Mesodermal cell (in vitro differentiated cells): Measurements from ENCODE around the gene TNP2.

Experiments
- H3K27ac ChIP-seq: 2 replicates; pipeline ENCODE4 v1.7.0; 2013; ENCODE audit warnings: mild to moderate bottlenecking, low read depth, low read length, moderate library complexity; ENCODE audit not compliant: severe bottlenecking
- H3K36me3 ChIP-seq: 2 replicates; pipeline ENCODE4 v1.7.1; 2013; ENCODE audit warnings: mild to moderate bottlenecking, low read length, moderate library complexity; ENCODE audit not compliant: control insufficient read depth, insufficient read depth
- H3K4me1 ChIP-seq: one replicate; pipeline ENCODE4 v1.7.1; 2013; ENCODE audit warnings: mild to moderate bottlenecking, low read length; ENCODE audit not compliant: insufficient read depth, control insufficient read depth, poor library complexity, severe bottlenecking
- H3K4me3 ChIP-seq: 2 replicates; pipeline ENCODE4 v1.7.0; 2013; ENCODE audit warnings: low read length, control low read depth, mild to moderate bottlenecking; ENCODE audit not compliant: insufficient read depth, poor library complexity, severe bottlenecking; ENCODE audit errors: extremely low read depth
- H3K9me3 ChIP-seq: 2 replicates; pipeline ENCODE4 v1.7.1; 2013; ENCODE audit warnings: mild to moderate bottlenecking, low read length, moderate library complexity; ENCODE audit not compliant: control insufficient read depth
- WGBS, 2 experiments: methylation state at CpG; one replicate each; pipeline ENCODE4 v1.1.5; 2013; ENCODE audit warnings: missing lambda C conversion rate in 2 of 2; ENCODE audit not compliant: insufficient coverage in 2 of 2; 5-methylcytosine and 5-hydroxymethylcytosine counted together

The TNP2 gene

GRCh38 chr16:11262915-11263314, 6.2 kb downstream of the TNP2 start:
- Histone ChIP-seq H3K4me3 (no peak overlapping the region), H3K4me1 (no peaks in the 10 kb centered on the region), H3K27ac (no peak overlapping the region), H3K36me3 (no peaks in the 10 kb centered on the region), H3K9me3 (no peaks in the 10 kb centered on the region)
- 93 to 94% methylated on average over 5 to 8 of the region's 8 CpGs for WGBS, 2 experiments

- no peak overlapping the region for H3K27ac ChIP-seq
- peaks cover 4% of the 10 kb centered on the region for H3K4me1 ChIP-seq
- 62 to 81% methylated on average over 3 of the region's 3 CpGs for WGBS, 2 experiments
- H3K9me3 ChIP-seq, result no peaks in the 10 kb centered on the region
- H3K4me3 ChIP-seq, result no peak overlapping the region
- no peaks in the 10 kb centered on the region for H3K36me3 ChIP-seq
Measured at GRCh38 chr16:11260596-11260966, 8.5 kb downstream of the TNP2 start.

GRCh38 chr16:11259655-11260595, 9.2 kb downstream of the TNP2 start:
- H3K4me1 ChIP-seq, result peaks cover 4% of the 10 kb centered on the region
- no peak overlapping the region for H3K4me3 ChIP-seq
- no peaks in the 10 kb centered on the region for H3K9me3 ChIP-seq
- H3K27ac ChIP-seq, result no peak overlapping the region
- no peaks in the 10 kb centered on the region for H3K36me3 ChIP-seq
- WGBS, 2 experiments, result 81 to 83% methylated on average over 7 to 11 of the region's 12 CpGs

GRCh38 chr16:11258553-11259492, 10.3 kb downstream of the TNP2 start:
- Histone ChIP-seq H3K4me1 (peaks cover 6% of the 10 kb centered on the region), H3K36me3 (peaks cover 4% of the 10 kb centered on the region), H3K4me3 (no peak overlapping the region), H3K27ac (no peak overlapping the region), H3K9me3 (no peaks in the 10 kb centered on the region)
- WGBS, 2 experiments, result 94% methylated on average over 13 to 14 of the region's 15 CpGs

GRCh38 chr16:11257131-11257938, 11.8 kb downstream of the TNP2 start:
- no peak overlapping the region for H3K27ac ChIP-seq
- WGBS, 2 experiments, result 39 to 47% methylated on average over 12 to 13 of the region's 21 CpGs
- H3K4me1 ChIP-seq, result peaks cover 12% of the 10 kb centered on the region
- H3K4me3 ChIP-seq, result peak overlapping the region; percentile 70
- no peaks in the 10 kb centered on the region for H3K9me3 ChIP-seq
- peaks cover 10% of the 10 kb centered on the region for H3K36me3 ChIP-seq

- H3K4me3 ChIP-seq, result peak overlapping the region; percentile 70
- H3K27ac ChIP-seq, result peak overlapping the region; percentile 81
- H3K4me1 ChIP-seq, result peaks cover 12% of the 10 kb centered on the region
- no peaks in the 10 kb centered on the region for H3K9me3 ChIP-seq
- 2 to 3% methylated on average over 24 to 30 of the region's 32 CpGs for WGBS, 2 experiments
- peaks cover 10% of the 10 kb centered on the region for H3K36me3 ChIP-seq
Measured at GRCh38 chr16:11256661-11257130, 12.4 kb downstream of the TNP2 start.

GRCh38 chr16:11255737-11256660, 13.1 kb downstream of the TNP2 start, which contains the start of gene SOCS1:
SOCS1 (minus strand) TSS chr16:11256204; CDS start chr16:11255478, 726 bp downstream.
- H3K9me3 ChIP-seq, result no peaks in the 10 kb centered on the region
- H3K4me3 ChIP-seq, result peak within 1 kb of the TSS; percentile 70
- peaks cover 12% of the 10 kb centered on the region for H3K4me1 ChIP-seq
- peaks cover 10% of the 10 kb centered on the region for H3K36me3 ChIP-seq
- WGBS, 2 experiments, result 0% methylated on average over 65 to 77 of the region's 100 CpGs
- H3K27ac ChIP-seq, result peak within 1 kb of the TSS; percentile 81

GRCh38 chr16:11254913-11255736, 14.0 kb downstream of the TNP2 start:
- H3K36me3 ChIP-seq, result peaks cover 10% of the 10 kb centered on the region
- H3K4me3 ChIP-seq, result peak overlapping the region; percentile 70
- no peaks in the 10 kb centered on the region for H3K9me3 ChIP-seq
- H3K4me1 ChIP-seq, result peaks cover 12% of the 10 kb centered on the region
- peak overlapping the region; percentile 71 for H3K27ac ChIP-seq
- WGBS, 2 experiments, result 1% methylated on average over 65 to 103 of the region's 105 CpGs
